Adrenal gland (tissue), 12 donors: ENCODE results near the gene SLC43A2. TPM values are rescaled to one million over a fixed set of nuclear protein-coding genes. Genes with fewer than 3 reads are reported as not detected.
"Not testable (repeated sequence)": the region's sequence is repeated elsewhere in the genome, so short reads cannot be mapped to it uniquely, and the experiment has no call there.

ENCODE experiments used
- DNase-seq, 7 donors: peaks; one replicate each; pipeline ENCODE4 v3.0.0-alpha.2; 2019 to 2020
- H3K27ac ChIP-seq, 5 donors: fragments of 200-600 bp; sonication (generic) in 4 of 5; 1 replicate in 3 of 5; 2 replicates in 2 of 5; pipeline versions ENCODE4 v1.5.1 to v1.8.0; 2016 to 2020; ENCODE audit warnings: mild to moderate bottlenecking in 1 of 5
- H3K27me3 ChIP-seq: fragments of 200-600 bp; 2 replicates; pipeline ENCODE4 v1.8.0; 2021
- H3K36me3 ChIP-seq, 2 donors: fragments of 200-600 bp; replicated peaks in 1 of 2; 1 replicate in 1 of 2; 2 replicates in 1 of 2; pipeline versions ENCODE4 v1.5.1 to v1.8.0; 2018 to 2022
- H3K4me1 ChIP-seq, 2 donors: fragments of 200-600 bp; replicated peaks in 1 of 2; 1 replicate in 1 of 2; 2 replicates in 1 of 2; pipeline versions ENCODE4 v1.5.1 to v1.8.0; 2018 to 2021
- H3K4me3 ChIP-seq, 4 donors: fragments of 200-600 bp; sonication (generic) in 3 of 4; one replicate each; pipeline ENCODE4 v1.5.1; 2016 to 2018
- H3K9me3 ChIP-seq, 3 donors: fragments of 200-600 bp; sonication (generic) in 1 of 3; replicated peaks in 1 of 3; 1 replicate in 2 of 3; 2 replicates in 1 of 3; pipeline versions ENCODE4 v1.5.1 to v1.8.0; 2016 to 2021
- POLR2A ChIP-seq, 2 donors: fragments of 450-650 bp; IDR thresholded peaks; one replicate each; pipeline ENCODE4 v1.6.1; 2017; ENCODE audit warnings: antibody characterized with exemption in 2 of 2, mild to moderate bottlenecking in 2 of 2, moderate library complexity in 1 of 2
- WGBS, 4 donors: extraction: QIAGEN DNeasy Blood & Tissue Kit in 2 of 4; methylation state at CpG; one replicate each; pipeline versions ENCODE4 v1.1.5 to v1.1.7; 2013 to 2017; 5-methylcytosine and 5-hydroxymethylcytosine counted together
- intact Hi-C, 2 donors: fragments of 100-400 bp; cut with DNase I; formaldehyde crosslinking; loops; one replicate each; pipeline versions ENCODE4 v1.14.1 to v1.15.0; 2022 to 2023
- polyA plus RNA-seq, 3 donors: library from polyadenylated mRNA; stranded (reverse); fragments of 200-250 nt in 2 of 3; fragments of 350-450 nt in 1 of 3; fragmentation: Illumina TruSeq in 1 of 3; extraction: RNeasy Lipid Tissue Mini Kit (QIAGEN cat#74804) in 1 of 3; gene quantifications; one replicate each; pipeline ENCODE4 v1.2.3, GENCODE V29; 2013 to 2014
- total RNA-seq, 9 donors: library from RNA; depleted of rRNA in 4 of 9; stranded (reverse); fragments of >200 nt in 4 of 9; fragments of 120-200 nt in 1 of 9; fragmentation: NEBNext Ultra II Directional in 1 of 9; extraction: Animal tissue kit (Norgen Biotek cat#: 25700) in 1 of 9; gene quantifications; one replicate each; pipeline versions ENCODE4 v1.1.0 to v1.2.4, GENCODE V29; 2013 to 2023
- TF ChIP-seq, protein P1 (sequence below), 6 experiments: fragments of 450-650 bp in 4 of 6; fragments of 200-600 bp in 2 of 6; sonication (generic) in 1 of 6; IDR thresholded peaks; 1 replicate in 5 of 6; 2 replicates in 1 of 6; pipeline versions ENCODE4 v1.5.1 to v1.8.0; 2016 to 2021; ENCODE audit warnings: antibody characterized with exemption in 6 of 6, mild to moderate bottlenecking in 2 of 6, moderate library complexity in 1 of 6
- donor health status: healthy with polysubstance abuse.
- donor health status: Bipolar disorder and iron deficiency.
- donor health status: DM: yes; HTN: yes; CAD: no.
- donor health status: DM: no; HTN: no; CAD: no.
- donor health status: DM: no; HTN: no; CAD: no.
- donor health status: DM: yes; HTN: yes; CAD: no.

The SLC43A2 gene
- total and polyA plus RNA-seq, 12 donors, result 4.8 to 32.5 (median 15.6) TPM

DNA sequence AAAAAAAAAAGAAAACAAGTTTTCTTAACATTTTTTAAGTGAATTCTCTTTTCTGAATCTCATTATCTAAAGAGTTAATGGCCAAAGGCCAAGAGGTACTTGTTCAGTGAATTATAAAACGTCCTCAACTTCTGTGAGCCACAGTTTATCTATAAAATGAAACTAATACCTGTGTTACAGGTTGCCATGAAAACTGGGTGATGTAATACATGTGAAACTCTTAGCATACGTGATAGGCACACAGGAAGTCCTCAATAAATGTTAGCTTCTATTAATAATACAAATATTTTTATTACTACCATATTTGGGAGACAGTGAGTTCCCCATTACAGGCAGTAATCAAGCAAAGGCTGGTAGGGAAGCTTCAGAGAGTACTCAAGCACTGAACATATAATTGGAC lies 98.8 kb downstream of the SLC43A2 start:
- Histone ChIP-seq H3K36me3 (peaks cover 0 to 77% of the 10 kb centered on the region in 2 donors), H3K9me3 (no peaks in the 10 kb centered on the region), H3K4me1 (no peaks in the 10 kb centered on the region), H3K4me3 (no peak overlapping the region), H3K27me3 (no peaks in the 10 kb centered on the region), H3K27ac (no peak overlapping the region)
- 46 to 60% (median 57%) methylated on average over 2 of the region's 2 CpGs for WGBS, 4 donors
- intact Hi-C loops, result no loop called here
- no peak for TF ChIP-seq POLR2A (IDR thresholded peaks at IDR 0.05)
- TF ChIP-seq, protein P1, sequence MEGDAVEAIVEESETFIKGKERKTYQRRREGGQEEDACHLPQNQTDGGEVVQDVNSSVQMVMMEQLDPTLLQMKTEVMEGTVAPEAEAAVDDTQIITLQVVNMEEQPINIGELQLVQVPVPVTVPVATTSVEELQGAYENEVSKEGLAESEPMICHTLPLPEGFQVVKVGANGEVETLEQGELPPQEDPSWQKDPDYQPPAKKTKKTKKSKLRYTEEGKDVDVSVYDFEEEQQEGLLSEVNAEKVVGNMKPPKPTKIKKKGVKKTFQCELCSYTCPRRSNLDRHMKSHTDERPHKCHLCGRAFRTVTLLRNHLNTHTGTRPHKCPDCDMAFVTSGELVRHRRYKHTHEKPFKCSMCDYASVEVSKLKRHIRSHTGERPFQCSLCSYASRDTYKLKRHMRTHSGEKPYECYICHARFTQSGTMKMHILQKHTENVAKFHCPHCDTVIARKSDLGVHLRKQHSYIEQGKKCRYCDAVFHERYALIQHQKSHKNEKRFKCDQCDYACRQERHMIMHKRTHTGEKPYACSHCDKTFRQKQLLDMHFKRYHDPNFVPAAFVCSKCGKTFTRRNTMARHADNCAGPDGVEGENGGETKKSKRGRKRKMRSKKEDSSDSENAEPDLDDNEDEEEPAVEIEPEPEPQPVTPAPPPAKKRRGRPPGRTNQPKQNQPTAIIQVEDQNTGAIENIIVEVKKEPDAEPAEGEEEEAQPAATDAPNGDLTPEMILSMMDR (IDR thresholded peaks at IDR 0.05), result no peak
- no peak for DNase-seq

DNA sequence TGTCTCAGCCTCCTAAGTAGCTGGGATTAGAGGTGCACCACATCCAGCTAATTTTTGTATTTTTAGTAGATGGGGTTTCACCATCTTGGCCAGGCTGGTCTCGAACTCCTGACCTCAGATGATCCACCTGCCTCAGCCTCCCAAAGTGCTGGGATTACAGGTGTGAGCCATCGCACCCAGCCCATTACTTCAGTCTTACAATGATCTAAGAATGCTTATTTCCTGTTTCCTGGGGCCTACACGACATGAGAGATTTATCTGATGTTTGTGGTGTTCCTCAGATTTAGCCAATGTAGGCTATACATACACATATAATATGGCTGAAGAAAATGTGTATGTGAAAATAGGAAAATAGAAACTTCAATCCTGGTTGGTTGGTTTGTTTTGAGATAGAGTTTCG lies 101.8 kb downstream of the SLC43A2 start:
- H3K4me3 ChIP-seq, H3K27me3 ChIP-seq, H3K9me3 ChIP-seq, H3K27ac ChIP-seq, H3K4me1 ChIP-seq, DNase-seq, intact Hi-C loops: not testable (repeated sequence)
- WGBS, 4 donors, result 77 to 88% (median 82%) methylated on average over 4 of the region's 4 CpGs
- H3K36me3 ChIP-seq, result peaks cover 0 to 64% of the 10 kb centered on the region in 2 donors

DNA sequence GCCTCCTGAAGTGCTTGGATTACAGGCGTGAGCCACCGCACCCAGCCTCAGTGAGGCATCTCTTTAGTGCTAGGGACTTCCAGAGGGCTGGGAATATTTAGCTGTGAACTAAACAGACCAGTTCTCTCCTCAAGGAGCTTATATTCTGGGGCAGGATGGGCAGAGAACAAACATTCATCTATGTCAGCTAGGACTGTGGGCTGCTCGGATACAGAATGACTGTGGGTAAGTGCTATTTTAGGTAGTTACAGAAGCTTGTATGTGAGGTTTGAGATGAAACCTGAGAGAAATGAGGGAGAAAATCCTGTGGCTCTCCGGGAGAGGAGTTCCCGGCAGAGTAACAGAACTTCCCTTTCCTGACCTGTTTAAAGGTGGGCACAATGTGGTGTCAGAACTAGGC lies 106.0 kb downstream of the SLC43A2 start:
- peaks cover 1 to 2% of the 10 kb centered on the region in 2 donors for H3K4me1 ChIP-seq
- H3K27me3 ChIP-seq, result no peaks in the 10 kb centered on the region
- 92 to 97% (median 93%) methylated on average over 3 to 5 of the region's 5 CpGs for WGBS, 4 donors
- H3K27ac ChIP-seq, result no peak overlapping the region
- peaks cover 0 to 43% of the 10 kb centered on the region in 2 donors for H3K36me3 ChIP-seq
- no peaks in the 10 kb centered on the region for H3K9me3 ChIP-seq
- TF ChIP-seq, protein P1 (IDR thresholded peaks at IDR 0.05), result no peak
- no peak for TF ChIP-seq POLR2A (IDR thresholded peaks at IDR 0.05)
- no peak overlapping the region for H3K4me3 ChIP-seq
- intact Hi-C loops, result no loop called here
- no peak for DNase-seq

DNA sequence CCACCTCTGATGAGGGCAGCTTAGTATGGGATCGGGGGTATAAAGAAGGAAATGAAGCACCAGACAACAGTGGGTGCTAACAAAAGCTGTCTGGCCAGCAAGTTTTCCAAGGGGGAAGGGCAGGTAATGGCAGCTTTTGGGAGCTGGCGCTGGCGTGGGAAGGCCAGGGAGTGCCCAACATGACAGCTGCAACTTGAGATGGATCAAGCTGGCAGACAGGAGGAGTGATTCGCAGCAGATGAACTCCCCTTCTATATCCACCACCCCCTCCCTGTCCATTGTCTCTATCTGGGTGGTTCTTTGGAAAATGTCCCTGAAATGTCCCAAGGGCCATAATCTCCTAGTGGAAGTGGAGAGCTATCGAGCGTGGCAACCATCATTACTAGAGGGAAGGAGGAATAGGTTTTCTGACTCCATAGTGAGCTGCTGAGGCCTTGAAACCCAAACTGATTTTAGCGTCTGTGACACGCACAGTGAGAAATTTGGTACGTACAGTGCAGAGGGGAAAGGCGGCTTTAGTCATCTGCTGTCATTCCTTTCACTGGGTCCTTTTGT lies 107.5 kb downstream of the SLC43A2 start:
- TF ChIP-seq, protein P1 (IDR thresholded peaks at IDR 0.05), result no peak
- no peak for TF ChIP-seq POLR2A (IDR thresholded peaks at IDR 0.05)
- H3K9me3 ChIP-seq, result no peaks in the 10 kb centered on the region
- intact Hi-C loops, result no loop called here
- H3K27me3 ChIP-seq, result no peaks in the 10 kb centered on the region
- H3K4me1 ChIP-seq, result peaks cover 6% of the 10 kb centered on the region in 2 donors
- DNase-seq, result no peak
- no peak overlapping the region for H3K27ac ChIP-seq
- H3K36me3 ChIP-seq, result peaks cover 0 to 35% of the 10 kb centered on the region in 2 donors
- WGBS, 4 donors, result 84 to 91% (median 86%) methylated on average over 10 of the region's 10 CpGs
- no peak overlapping the region for H3K4me3 ChIP-seq

DNA sequence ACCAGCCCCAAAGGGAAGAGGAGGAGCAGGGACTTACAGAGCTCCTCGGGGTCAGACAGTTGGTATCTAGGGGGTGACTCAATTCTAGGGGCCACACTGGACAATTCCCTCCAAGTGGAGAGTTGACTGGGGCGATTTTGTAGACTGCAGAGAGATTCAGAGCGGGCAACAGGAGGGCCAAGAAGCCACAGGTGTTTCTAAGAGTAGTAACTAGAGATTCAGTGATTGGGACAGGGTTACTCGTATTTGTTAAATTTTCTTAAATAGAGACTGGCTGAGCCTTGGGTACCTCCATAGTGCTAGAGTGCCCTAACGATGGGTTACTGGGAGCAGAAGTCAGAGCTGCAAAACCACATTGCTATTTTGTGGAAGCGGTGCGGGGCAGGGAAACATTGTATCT lies 109.0 kb downstream of the SLC43A2 start:
- H3K4me1 ChIP-seq, result peaks cover 15 to 20% of the 10 kb centered on the region in 2 donors
- no peaks in the 10 kb centered on the region for H3K27me3 ChIP-seq
- TF ChIP-seq, protein P1 (IDR thresholded peaks at IDR 0.05), result no peak
- TF ChIP-seq POLR2A (IDR thresholded peaks at IDR 0.05), result no peak
- DNase-seq, result no peak
- intact Hi-C loops, result loop anchor here (5.0 to 10.0 kb wide), 4 partner anchors 38 to 262 kb away; partner anchors contain the start of genes BHLHA9 (in 1 of the 2) and TRARG1 (in 1 of the 2)
- 84 to 95% (median 92%) methylated on average over 7 of the region's 7 CpGs for WGBS, 4 donors
- peaks cover 0 to 23% of the 10 kb centered on the region in 2 donors for H3K36me3 ChIP-seq
- H3K4me3 ChIP-seq, result no peak overlapping the region
- H3K27ac ChIP-seq, result no peak overlapping the region
- no peaks in the 10 kb centered on the region for H3K9me3 ChIP-seq
